Muscle layer of duodenum (tissue), 2 donors: ENCODE measurements around the gene ADAM10.

Source experiments
- H3K27ac ChIP-seq: one replicate; pipeline ENCODE4 v1.7.0; 2013; ENCODE audit warnings: mild to moderate bottlenecking, low read length
- H3K27me3 ChIP-seq: one replicate; pipeline ENCODE4 v1.7.0; 2013; ENCODE audit warnings: low read depth, mild to moderate bottlenecking, control low read depth, low read length
- H3K36me3 ChIP-seq, 2 donors: one replicate each; pipeline ENCODE4 v1.7.0; 2013; ENCODE audit warnings: low read length in 2 of 2, control low read depth in 1 of 2, mild to moderate bottlenecking in 1 of 2; ENCODE audit not compliant: insufficient read depth in 2 of 2, control insufficient read depth in 1 of 2
- H3K4me1 ChIP-seq, 2 donors: one replicate each; pipeline ENCODE4 v1.7.0; 2013; ENCODE audit warnings: low read length in 2 of 2, mild to moderate bottlenecking in 2 of 2, control low read depth in 1 of 2, moderate library complexity in 1 of 2; ENCODE audit not compliant: insufficient read depth in 2 of 2, control insufficient read depth in 1 of 2
- H3K4me3 ChIP-seq, 2 donors: one replicate each; pipeline ENCODE4 v1.7.0; 2013; ENCODE audit warnings: low read length in 2 of 2, low read depth in 1 of 2, mild to moderate bottlenecking in 1 of 2
- H3K9me3 ChIP-seq, 2 donors: one replicate each; pipeline ENCODE4 v1.7.0; 2013; ENCODE audit warnings: low read length in 2 of 2, control low read depth in 1 of 2, mild to moderate bottlenecking in 1 of 2; ENCODE audit not compliant: control insufficient read depth in 1 of 2
- donor health status: healthy.

Gene ADAM10, protein sequence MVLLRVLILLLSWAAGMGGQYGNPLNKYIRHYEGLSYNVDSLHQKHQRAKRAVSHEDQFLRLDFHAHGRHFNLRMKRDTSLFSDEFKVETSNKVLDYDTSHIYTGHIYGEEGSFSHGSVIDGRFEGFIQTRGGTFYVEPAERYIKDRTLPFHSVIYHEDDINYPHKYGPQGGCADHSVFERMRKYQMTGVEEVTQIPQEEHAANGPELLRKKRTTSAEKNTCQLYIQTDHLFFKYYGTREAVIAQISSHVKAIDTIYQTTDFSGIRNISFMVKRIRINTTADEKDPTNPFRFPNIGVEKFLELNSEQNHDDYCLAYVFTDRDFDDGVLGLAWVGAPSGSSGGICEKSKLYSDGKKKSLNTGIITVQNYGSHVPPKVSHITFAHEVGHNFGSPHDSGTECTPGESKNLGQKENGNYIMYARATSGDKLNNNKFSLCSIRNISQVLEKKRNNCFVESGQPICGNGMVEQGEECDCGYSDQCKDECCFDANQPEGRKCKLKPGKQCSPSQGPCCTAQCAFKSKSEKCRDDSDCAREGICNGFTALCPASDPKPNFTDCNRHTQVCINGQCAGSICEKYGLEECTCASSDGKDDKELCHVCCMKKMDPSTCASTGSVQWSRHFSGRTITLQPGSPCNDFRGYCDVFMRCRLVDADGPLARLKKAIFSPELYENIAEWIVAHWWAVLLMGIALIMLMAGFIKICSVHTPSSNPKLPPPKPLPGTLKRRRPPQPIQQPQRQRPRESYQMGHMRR

DNA sequence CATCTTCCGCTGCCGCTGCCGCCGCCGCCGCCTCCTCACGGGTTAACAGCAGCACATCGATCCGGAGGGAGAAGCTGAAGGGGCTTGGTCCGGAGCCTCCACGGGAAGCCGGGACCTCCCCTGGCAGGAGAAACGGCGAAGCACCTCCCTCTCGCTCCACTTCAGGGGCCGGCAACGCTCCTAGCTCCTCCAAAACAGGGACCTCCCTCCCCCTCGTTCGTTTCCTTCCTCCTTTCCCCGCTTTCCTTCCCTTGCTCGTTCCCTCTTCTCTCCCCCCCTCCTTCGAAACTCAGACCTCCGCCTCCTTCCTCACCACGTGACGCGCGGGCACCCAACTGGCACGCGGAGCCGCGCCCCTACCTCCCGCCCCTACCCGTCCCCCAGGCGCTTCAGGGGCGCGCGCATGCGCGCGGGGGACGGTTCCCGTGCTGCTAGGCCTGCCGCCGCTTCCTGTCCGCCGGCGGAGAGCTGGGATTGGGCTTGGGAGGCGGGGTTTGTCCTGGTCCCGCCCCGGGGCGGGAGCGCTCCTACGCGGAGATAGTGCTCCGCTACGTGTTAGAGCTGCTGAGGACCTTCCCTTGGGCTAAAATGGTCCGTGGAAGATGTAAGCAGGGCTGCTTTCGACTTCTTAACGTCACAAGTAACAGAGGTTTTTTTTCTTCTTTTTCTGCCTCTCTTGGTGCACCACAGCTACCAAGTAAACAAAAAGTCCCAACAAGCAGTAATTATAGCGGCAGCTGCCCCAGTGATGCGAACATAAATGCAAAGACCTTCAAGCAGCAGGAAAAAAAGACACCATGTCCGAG is at the start of gene ADAM10:
TSS of gene ADAM10 (minus strand) at position 176 of the 806 bp plus-strand sequence. CDS start at position 3, 173 bp downstream.
- peaks cover 4 to 15% of the 10 kb centered on the region in 2 donors for H3K4me1 ChIP-seq
- H3K9me3 ChIP-seq = no peaks in the 10 kb centered on the region
- no peaks in the 10 kb centered on the region for H3K27me3 ChIP-seq
- H3K27ac ChIP-seq = peak within 1 kb of the TSS; percentile 91
- no peaks in the 10 kb centered on the region for H3K36me3 ChIP-seq
- H3K4me3 ChIP-seq = peak within 1 kb of the TSS; percentile 60 to 92

DNA sequence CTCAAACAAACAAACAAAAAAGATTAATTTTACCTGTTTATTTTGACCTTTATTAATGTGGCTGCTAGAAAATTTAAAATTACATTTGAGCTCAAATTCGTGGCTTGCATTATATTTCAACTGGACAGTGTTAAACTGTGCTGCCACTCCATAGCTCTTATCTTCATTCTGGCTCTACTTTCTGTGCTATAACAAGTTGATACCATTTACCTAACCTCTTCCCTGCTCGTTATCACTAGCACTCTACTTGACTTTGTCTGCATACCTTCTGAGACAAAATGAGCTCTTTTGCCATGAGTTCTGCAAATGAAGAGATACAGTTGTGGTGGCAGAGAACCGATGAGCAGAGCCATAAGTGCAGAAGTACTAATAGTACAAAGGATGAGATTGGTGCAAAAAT is 48.0 kb upstream of the ADAM10 start:
- Histone ChIP-seq H3K4me3 (no peak overlapping the region), H3K36me3 (peaks cover 0 to under 1% of the 10 kb centered on the region in 2 donors), H3K27me3 (no peaks in the 10 kb centered on the region), H3K27ac (no peak overlapping the region), H3K4me1 (no peaks in the 10 kb centered on the region), H3K9me3 (no peaks in the 10 kb centered on the region)

DNA sequence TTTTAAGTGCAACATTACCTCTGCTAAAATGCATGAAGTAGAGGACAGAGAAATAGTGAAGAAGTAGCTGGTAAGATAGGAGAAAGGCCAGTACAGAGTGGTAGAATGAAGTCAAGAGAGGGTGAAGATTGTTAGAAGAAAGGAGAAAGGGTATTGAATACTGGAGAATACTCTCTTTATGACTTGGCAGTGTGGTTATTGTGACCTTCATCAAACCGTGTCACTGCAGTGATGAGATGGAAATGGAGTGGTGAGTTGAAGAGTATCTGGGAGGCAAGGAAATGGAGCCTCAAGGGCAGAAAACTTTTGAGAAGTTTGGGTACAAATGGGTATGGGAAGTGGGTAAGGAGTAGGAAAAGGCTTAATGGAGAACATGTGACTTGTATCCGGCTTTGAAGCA is 46.3 kb upstream of the ADAM10 start:
- Histone ChIP-seq H3K27ac (no peak overlapping the region), H3K4me3 (no peak overlapping the region), H3K4me1 (no peaks in the 10 kb centered on the region), H3K36me3 (no peaks in the 10 kb centered on the region), H3K9me3 (no peaks in the 10 kb centered on the region), H3K27me3 (no peaks in the 10 kb centered on the region)

DNA sequence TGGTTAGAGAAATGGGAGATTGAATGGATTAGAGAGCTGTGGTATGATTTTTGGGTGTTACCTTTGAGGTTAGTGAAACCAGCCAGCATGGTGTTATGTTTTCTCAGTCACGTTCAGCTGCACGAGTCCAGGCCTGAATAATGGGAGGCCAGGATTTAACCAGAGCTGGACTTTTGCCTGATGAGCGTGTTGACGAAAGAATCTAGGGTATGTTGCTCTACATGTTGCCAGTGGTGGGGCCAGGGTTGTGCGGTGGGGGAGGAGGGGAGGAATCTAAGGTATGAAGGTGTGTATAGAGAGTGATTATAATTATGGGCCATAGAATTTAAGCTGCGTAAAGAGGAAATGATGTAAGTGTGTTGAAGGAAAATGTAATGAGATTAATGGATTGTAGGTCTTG is 44.4 kb upstream of the ADAM10 start:
- H3K4me1 ChIP-seq = no peaks in the 10 kb centered on the region
- no peak overlapping the region for H3K4me3 ChIP-seq
- no peaks in the 10 kb centered on the region for H3K27me3 ChIP-seq
- no peaks in the 10 kb centered on the region for H3K9me3 ChIP-seq
- no peaks in the 10 kb centered on the region for H3K36me3 ChIP-seq
- no peak overlapping the region for H3K27ac ChIP-seq

- no peaks in the 10 kb centered on the region for H3K9me3 ChIP-seq
- no peaks in the 10 kb centered on the region for H3K4me1 ChIP-seq
- H3K27ac ChIP-seq = no peak overlapping the region
- no peaks in the 10 kb centered on the region for H3K36me3 ChIP-seq
- no peaks in the 10 kb centered on the region for H3K27me3 ChIP-seq
- no peak overlapping the region for H3K4me3 ChIP-seq
These were observed 38.7 kb upstream of the ADAM10 start for GRCh38 chr15:58788056-58788710.

- H3K36me3 ChIP-seq = no peaks in the 10 kb centered on the region
- H3K4me3 ChIP-seq = peak overlapping the region in 1 of 2 donors; percentile 38
- H3K4me1 ChIP-seq = no peaks in the 10 kb centered on the region
- no peaks in the 10 kb centered on the region for H3K27me3 ChIP-seq
- no peak overlapping the region for H3K27ac ChIP-seq
- no peaks in the 10 kb centered on the region for H3K9me3 ChIP-seq
These were observed 35.8 kb upstream of the ADAM10 start for GRCh38 chr15:58785355-58785754.

DNA sequence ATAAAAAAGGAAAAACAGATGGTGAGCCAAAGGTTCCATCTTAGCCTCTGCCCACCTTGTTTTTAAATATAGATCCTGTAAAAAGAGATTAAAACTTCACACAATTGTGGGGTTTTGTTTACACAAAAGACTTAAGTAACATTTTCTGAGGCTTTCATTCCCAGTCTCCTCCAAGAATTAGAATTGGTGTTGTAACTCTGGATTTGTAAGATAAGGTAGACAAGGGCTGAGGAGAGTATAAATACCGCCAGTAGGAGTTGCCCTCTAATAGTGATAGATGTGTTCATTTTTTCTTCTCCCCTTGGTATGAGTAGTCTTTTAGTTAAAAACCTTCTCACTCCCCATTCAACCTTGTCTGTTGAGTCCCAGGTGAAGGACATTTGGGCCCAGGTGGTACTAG is 30.0 kb upstream of the ADAM10 start:
- no peak overlapping the region for H3K4me3 ChIP-seq
- no peaks in the 10 kb centered on the region for H3K27me3 ChIP-seq
- H3K4me1 ChIP-seq = peaks cover 6 to 8% of the 10 kb centered on the region in 2 donors
- H3K9me3 ChIP-seq = no peaks in the 10 kb centered on the region
- H3K36me3 ChIP-seq = peaks cover 0 to 4% of the 10 kb centered on the region in 2 donors
- no peak overlapping the region for H3K27ac ChIP-seq

- peaks cover 0 to 4% of the 10 kb centered on the region in 2 donors for H3K36me3 ChIP-seq
- H3K4me1 ChIP-seq = peaks cover 16 to 30% of the 10 kb centered on the region in 2 donors
- no peak overlapping the region for H3K4me3 ChIP-seq
- H3K27ac ChIP-seq = no peak overlapping the region
- H3K27me3 ChIP-seq = no peaks in the 10 kb centered on the region
- no peaks in the 10 kb centered on the region for H3K9me3 ChIP-seq
These were observed 27.6 kb upstream of the ADAM10 start for GRCh38 chr15:58777107-58777506.

GRCh38 chr15:58775402-58775801 is 25.9 kb upstream of the ADAM10 start:
- Histone ChIP-seq H3K27ac (no peak overlapping the region), H3K27me3 (no peaks in the 10 kb centered on the region), H3K4me3 (no peak overlapping the region), H3K36me3 (peaks cover 0 to 4% of the 10 kb centered on the region in 2 donors), H3K4me1 (peaks cover 16 to 31% of the 10 kb centered on the region in 2 donors), H3K9me3 (no peaks in the 10 kb centered on the region)

DNA sequence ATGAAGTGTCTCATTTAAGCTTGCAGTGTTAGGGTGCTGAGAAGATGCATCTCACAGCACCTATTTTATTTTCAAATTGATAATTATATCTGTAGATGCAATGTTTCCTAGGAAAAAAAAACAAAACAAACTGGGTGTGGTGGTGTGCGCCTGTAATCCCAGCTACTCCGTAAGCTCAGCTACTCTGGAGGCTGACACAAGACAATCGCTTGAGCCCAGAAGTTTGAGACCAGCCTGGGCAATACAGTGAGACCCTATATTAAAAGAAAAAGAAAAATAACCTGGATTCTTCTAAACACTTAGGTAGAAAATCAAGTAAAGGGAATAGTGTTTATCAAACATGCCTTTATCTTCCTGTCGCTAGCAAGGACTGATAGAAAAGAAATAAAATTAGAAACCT is 23.5 kb upstream of the ADAM10 start:
- Histone ChIP-seq H3K36me3 (no peaks in the 10 kb centered on the region), H3K27ac (no peak overlapping the region), H3K4me1 (peaks cover 16 to 36% of the 10 kb centered on the region in 2 donors)

More for the DNA sequence above, 23.5 kb upstream of the ADAM10 start:
- H3K9me3 ChIP-seq = no peaks in the 10 kb centered on the region
- H3K4me3 ChIP-seq = peak overlapping the region; percentile 76 to 98
- H3K27me3 ChIP-seq = no peaks in the 10 kb centered on the region
